Tibial nerve (tissue), 4 donors: ENCODE measurements around the gene GPR37L1.

Experiments
- CTCF ChIP-seq, 5 experiments: fragments of 200-600 bp in 3 of 5; fragments of 450-650 bp in 2 of 5; sonication (generic) in 3 of 5; IDR thresholded peaks; one replicate each; pipeline ENCODE4 v1.5.1; 2016 to 2019; ENCODE audit warnings: antibody characterized with exemption in 5 of 5, mild to moderate bottlenecking in 3 of 5, moderate library complexity in 2 of 5
- EP300 ChIP-seq, 2 donors: sonication (generic); formaldehyde crosslinking; IDR thresholded peaks; one replicate each; pipeline ENCODE4 v1.6.1; 2017; ENCODE audit warnings: antibody characterized with exemption in 2 of 2, mild to moderate bottlenecking in 1 of 2
- POLR2A ChIP-seq, 2 donors: fragments of 450-650 bp; IDR thresholded peaks; one replicate each; pipeline ENCODE4 v1.6.1; 2017; ENCODE audit warnings: antibody characterized with exemption in 2 of 2, mild to moderate bottlenecking in 2 of 2, moderate library complexity in 2 of 2

- no peak for TF ChIP-seq CTCF (IDR thresholded peaks at IDR 0.05)
- TF ChIP-seq POLR2A (IDR thresholded peaks at IDR 0.05) = no peak
- TF ChIP-seq EP300 (IDR thresholded peaks at IDR 0.05) = no peak
These were observed 46.6 kb upstream of the GPR37L1 start for GRCh38 chr1:202076050-202076511.
